A673 (cell line): ENCODE measurements around the gene DPM1.

Source experiments
- CTCF ChIP-seq: fragments of 300-800, 200-600 bp; sonication (generic); conservative IDR thresholded peaks from 2 replicates; pipeline ENCODE4 v1.5.1; 2017; ENCODE audit warnings: low read depth, mild to moderate bottlenecking, antibody characterized with exemption, low read length, moderate library complexity, mixed read lengths
- EZH2 ChIP-seq: fragments of 200-600 bp; sonication (generic); IDR thresholded peaks from 2 replicates; pipeline ENCODE4 v1.6.1; 2017; ENCODE audit warnings: borderline replicate concordance, low read depth, mild to moderate bottlenecking, mixed read lengths, antibody characterized with exemption, low read length; ENCODE audit not compliant: poor library complexity, severe bottlenecking

GRCh38 chr20:50928469-50928868, 29.9 kb downstream of the DPM1 start:
- TF ChIP-seq CTCF, result no peak
- no peak for TF ChIP-seq EZH2
